ENCODE measurements around the gene CSMD2. TPM values are rescaled to one million over a fixed set of nuclear protein-coding genes. Genes with fewer than 3 reads are reported as not detected.

Gene CSMD2
- total and polyA plus RNA-seq, 2 experiments from 2014 or later = 5.3 to 16.6 TPM

DNA sequence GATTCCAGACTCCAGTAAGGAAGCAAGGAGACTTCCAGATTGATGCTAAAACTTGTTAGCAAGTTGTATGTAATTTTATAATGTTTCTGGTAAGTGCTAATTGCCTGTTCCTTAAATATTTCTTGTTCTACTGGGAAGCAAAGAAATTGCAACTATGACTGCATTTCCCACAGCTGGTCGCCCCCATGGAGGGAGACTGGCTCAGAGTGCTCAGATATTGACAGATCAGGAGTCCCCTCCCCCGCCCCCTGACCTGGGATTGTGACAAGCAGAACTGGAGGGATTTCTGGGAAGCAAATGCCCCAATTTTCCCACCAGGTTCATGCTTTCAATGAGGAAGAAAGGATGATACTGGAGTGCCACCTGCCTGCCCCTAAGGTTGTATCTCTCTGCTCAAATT is 383.4 kb downstream of the CSMD2 start (continued):
- TF ChIP-seq, protein P1, sequence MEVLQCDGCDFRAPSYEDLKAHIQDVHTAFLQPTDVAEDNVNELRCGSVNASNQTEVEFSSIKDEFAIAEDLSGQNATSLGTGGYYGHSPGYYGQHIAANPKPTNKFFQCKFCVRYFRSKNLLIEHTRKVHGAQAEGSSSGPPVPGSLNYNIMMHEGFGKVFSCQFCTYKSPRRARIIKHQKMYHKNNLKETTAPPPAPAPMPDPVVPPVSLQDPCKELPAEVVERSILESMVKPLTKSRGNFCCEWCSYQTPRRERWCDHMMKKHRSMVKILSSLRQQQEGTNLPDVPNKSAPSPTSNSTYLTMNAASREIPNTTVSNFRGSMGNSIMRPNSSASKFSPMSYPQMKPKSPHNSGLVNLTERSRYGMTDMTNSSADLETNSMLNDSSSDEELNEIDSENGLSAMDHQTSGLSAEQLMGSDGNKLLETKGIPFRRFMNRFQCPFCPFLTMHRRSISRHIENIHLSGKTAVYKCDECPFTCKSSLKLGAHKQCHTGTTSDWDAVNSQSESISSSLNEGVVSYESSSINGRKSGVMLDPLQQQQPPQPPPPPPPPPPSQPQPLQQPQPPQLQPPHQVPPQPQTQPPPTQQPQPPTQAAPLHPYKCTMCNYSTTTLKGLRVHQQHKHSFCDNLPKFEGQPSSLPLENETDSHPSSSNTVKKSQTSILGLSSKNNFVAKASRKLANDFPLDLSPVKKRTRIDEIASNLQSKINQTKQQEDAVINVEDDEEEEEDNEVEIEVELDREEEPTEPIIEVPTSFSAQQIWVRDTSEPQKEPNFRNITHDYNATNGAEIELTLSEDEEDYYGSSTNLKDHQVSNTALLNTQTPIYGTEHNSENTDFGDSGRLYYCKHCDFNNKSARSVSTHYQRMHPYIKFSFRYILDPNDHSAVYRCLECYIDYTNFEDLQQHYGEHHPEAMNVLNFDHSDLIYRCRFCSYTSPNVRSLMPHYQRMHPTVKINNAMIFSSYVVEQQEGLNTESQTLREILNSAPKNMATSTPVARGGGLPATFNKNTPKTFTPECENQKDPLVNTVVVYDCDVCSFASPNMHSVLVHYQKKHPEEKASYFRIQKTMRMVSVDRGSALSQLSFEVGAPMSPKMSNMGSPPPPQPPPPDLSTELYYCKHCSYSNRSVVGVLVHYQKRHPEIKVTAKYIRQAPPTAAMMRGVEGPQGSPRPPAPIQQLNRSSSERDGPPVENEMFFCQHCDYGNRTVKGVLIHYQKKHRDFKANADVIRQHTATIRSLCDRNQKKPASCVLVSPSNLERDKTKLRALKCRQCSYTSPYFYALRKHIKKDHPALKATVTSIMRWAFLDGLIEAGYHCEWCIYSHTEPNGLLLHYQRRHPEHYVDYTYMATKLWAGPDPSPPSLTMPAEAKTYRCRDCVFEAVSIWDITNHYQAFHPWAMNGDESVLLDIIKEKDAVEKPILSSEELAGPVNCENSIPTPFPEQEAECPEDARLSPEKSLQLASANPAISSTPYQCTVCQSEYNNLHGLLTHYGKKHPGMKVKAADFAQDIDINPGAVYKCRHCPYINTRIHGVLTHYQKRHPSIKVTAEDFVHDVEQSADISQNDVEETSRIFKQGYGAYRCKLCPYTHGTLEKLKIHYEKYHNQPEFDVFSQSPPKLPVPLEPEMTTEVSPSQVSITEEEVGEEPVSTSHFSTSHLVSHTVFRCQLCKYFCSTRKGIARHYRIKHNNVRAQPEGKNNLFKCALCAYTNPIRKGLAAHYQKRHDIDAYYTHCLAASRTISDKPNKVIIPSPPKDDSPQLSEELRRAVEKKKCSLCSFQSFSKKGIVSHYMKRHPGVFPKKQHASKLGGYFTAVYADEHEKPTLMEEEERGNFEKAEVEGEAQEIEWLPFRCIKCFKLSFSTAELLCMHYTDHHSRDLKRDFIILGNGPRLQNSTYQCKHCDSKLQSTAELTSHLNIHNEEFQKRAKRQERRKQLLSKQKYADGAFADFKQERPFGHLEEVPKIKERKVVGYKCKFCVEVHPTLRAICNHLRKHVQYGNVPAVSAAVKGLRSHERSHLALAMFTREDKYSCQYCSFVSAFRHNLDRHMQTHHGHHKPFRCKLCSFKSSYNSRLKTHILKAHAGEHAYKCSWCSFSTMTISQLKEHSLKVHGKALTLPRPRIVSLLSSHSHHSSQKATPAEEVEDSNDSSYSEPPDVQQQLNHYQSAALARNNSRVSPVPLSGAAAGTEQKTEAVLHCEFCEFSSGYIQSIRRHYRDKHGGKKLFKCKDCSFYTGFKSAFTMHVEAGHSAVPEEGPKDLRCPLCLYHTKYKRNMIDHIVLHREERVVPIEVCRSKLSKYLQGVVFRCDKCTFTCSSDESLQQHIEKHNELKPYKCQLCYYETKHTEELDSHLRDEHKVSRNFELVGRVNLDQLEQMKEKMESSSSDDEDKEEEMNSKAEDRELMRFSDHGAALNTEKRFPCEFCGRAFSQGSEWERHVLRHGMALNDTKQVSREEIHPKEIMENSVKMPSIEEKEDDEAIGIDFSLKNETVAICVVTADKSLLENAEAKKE (CRISPR knock-in tag; IDR thresholded peaks at IDR 0.05) = no peak
- no peak for TF ChIP-seq NANOG (IDR thresholded peaks at IDR 0.05; ENCODE audit: borderline replicate concordance)

DNA sequence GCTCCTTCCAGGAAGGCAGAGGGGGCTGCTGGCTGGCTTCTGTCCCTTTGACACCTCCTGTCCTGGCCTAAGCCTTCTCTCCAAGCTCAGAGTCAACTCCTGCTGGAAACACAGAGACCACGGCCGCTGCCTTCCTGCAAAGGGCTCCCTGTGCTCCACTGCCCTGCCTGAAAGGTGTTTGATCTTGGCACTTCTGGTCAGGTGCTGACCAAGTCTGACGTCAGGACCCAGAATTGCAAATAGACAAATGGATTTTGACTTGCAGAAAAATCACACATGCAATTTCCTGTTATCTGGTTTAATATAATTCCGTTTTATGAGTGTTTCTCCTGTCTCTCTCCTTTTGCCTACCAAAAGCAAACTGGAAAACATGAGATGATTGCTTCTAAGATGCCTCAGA is 387.7 kb downstream of the CSMD2 start:
- Mint-ChIP-seq H3K36me3 (ENCODE audit: low read depth) (peaks cover 13% of the 10 kb centered on the region; the same call in 2 of the 3 replicates), H3K27me3 (ENCODE audit: insufficient read depth, low read depth, poor library complexity) (peaks cover 9% of the 10 kb centered on the region), H3K9me3 (no peaks in the 10 kb centered on the region), H3K4me1 (no peaks in the 10 kb centered on the region), H3K4me3 (no peak overlapping the region), H3K27ac (no peak overlapping the region)
- no peaks in the 10 kb centered on the region for H4K20me1 ChIP-seq (replicated peaks; ENCODE audit: insufficient read depth)
- ATAC-seq (no peak), DNase-seq (ENCODE audit: low spot score) (no peak)
- H3K4me1 ChIP-seq (ENCODE audit: insufficient read depth) = no peaks in the 10 kb centered on the region
- H3K27me3 ChIP-seq (ENCODE audit: insufficient read depth) = no peaks in the 10 kb centered on the region
- H2AFZ ChIP-seq = no peak overlapping the region
- H3F3A ChIP-seq (replicated peaks; ENCODE audit: low read depth) = no peaks in the 10 kb centered on the region
- H3K79me2 ChIP-seq (replicated peaks; ENCODE audit: insufficient read depth) = no peaks in the 10 kb centered on the region
- no peak overlapping the region for H3K4me2 ChIP-seq
- H3K36me3 ChIP-seq (ENCODE audit: insufficient read depth) = no peaks in the 10 kb centered on the region
- H3K4me3 ChIP-seq = no peak overlapping the region
- H3K9me2 ChIP-seq (ENCODE audit: insufficient read depth) = 0 out of 2 replicates have a peak, but pooled peaks cover 3% of the 10 kb centered on the region
- no peak overlapping the region for H3K27ac ChIP-seq (ENCODE audit: low read depth)
- TF ChIP-seq CREB1 (CRISPR knock-in tag; IDR thresholded peaks at IDR 0.05; ENCODE audit: low read depth) (no peak), JUNB (IDR thresholded peaks at IDR 0.05; ENCODE audit: unreplicated experiment) (no peak), STAT1 (IDR thresholded peaks at IDR 0.05; ENCODE audit: unreplicated experiment) (no peak), EZH2 (IDR thresholded peaks at IDR 0.05; ENCODE audit: low read depth, unreplicated experiment) (no peak), NANOG (IDR thresholded peaks at IDR 0.05; ENCODE audit: borderline replicate concordance) (no peak), EZH2phosphoT487 (IDR thresholded peaks at IDR 0.05; ENCODE audit: unreplicated experiment) (no peak), ZNF114 (CRISPR knock-in tag; IDR thresholded peaks at IDR 0.05) (no peak)
- TF ChIP-seq, protein P2, sequence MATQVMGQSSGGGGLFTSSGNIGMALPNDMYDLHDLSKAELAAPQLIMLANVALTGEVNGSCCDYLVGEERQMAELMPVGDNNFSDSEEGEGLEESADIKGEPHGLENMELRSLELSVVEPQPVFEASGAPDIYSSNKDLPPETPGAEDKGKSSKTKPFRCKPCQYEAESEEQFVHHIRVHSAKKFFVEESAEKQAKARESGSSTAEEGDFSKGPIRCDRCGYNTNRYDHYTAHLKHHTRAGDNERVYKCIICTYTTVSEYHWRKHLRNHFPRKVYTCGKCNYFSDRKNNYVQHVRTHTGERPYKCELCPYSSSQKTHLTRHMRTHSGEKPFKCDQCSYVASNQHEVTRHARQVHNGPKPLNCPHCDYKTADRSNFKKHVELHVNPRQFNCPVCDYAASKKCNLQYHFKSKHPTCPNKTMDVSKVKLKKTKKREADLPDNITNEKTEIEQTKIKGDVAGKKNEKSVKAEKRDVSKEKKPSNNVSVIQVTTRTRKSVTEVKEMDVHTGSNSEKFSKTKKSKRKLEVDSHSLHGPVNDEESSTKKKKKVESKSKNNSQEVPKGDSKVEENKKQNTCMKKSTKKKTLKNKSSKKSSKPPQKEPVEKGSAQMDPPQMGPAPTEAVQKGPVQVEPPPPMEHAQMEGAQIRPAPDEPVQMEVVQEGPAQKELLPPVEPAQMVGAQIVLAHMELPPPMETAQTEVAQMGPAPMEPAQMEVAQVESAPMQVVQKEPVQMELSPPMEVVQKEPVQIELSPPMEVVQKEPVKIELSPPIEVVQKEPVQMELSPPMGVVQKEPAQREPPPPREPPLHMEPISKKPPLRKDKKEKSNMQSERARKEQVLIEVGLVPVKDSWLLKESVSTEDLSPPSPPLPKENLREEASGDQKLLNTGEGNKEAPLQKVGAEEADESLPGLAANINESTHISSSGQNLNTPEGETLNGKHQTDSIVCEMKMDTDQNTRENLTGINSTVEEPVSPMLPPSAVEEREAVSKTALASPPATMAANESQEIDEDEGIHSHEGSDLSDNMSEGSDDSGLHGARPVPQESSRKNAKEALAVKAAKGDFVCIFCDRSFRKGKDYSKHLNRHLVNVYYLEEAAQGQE (IDR thresholded peaks at IDR 0.05; ENCODE audit: unreplicated experiment) = no peak
- TF ChIP-seq, protein P3, sequence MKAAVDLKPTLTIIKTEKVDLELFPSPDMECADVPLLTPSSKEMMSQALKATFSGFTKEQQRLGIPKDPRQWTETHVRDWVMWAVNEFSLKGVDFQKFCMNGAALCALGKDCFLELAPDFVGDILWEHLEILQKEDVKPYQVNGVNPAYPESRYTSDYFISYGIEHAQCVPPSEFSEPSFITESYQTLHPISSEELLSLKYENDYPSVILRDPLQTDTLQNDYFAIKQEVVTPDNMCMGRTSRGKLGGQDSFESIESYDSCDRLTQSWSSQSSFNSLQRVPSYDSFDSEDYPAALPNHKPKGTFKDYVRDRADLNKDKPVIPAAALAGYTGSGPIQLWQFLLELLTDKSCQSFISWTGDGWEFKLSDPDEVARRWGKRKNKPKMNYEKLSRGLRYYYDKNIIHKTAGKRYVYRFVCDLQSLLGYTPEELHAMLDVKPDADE (IDR thresholded peaks at IDR 0.05) = no peak
